ENCODE measurements around the gene TACC3. TPM values are rescaled to one million over a fixed set of nuclear protein-coding genes. Genes with fewer than 3 reads are reported as not detected.

The TACC3 gene
- total and polyA plus RNA-seq, 2 of the 8 experiments (the other 6 are each of a cell fraction or from before 2014, with no cell fraction given): 73.8 to 148 TPM

- no peak for FAIRE-seq
- CTCF ChIA-PET (ENCODE audit: partially characterized antibody): interaction anchor here (52.9 to 71.2 kb wide), 2 partner anchors 8 to 15 kb away, joined by 2507 read pairs; partner anchors contain the start of gene FGFR3
- H3K9ac ChIP-seq (replicated peaks in 1 of 4; ENCODE audit: extremely low read depth in 1 of 4, low read depth in 3 of 4, low read length in 3 of 4): no peak overlapping the region
- TF ChIP-seq CTBP2 (IDR thresholded peaks at IDR 0.05; ENCODE audit: borderline replicate concordance, insufficient read depth, insufficient read length, low read length): no peak
- no peak for TF ChIP-seq SIRT6 (IDR thresholded peaks at IDR 0.05; ENCODE audit: low read length)
- no peak for TF ChIP-seq CREB1 (IDR thresholded peaks at IDR 0.05)
- no peak for TF ChIP-seq RFX5 (IDR thresholded peaks at IDR 0.05; ENCODE audit: borderline replicate concordance, low read depth, low read length)
- no peak for TF ChIP-seq ASH2L (IDR thresholded peaks at IDR 0.05; ENCODE audit: low read length)
- TF ChIP-seq RAD21 (IDR thresholded peaks at IDR 0.05 in 1 of 2, conservative IDR thresholded peaks at IDR 0.05 in 1 of 2; ENCODE audit: low read depth in 2 of 2, low read length in 2 of 2): no peak
- no peak for TF ChIP-seq CTCF (IDR thresholded peaks at IDR 0.05; ENCODE audit: control extremely low read depth in 1 of 3, insufficient read depth in 1 of 3, low read depth in 1 of 3, low read length in 3 of 3)
- TF ChIP-seq FOSL1 (IDR thresholded peaks at IDR 0.05; ENCODE audit: insufficient read depth, low read depth, low read length): no peak
- TF ChIP-seq KDM5A (IDR thresholded peaks at IDR 0.05; ENCODE audit: low read length): no peak
- no peak for TF ChIP-seq NANOG (IDR thresholded peaks at IDR 0.05; ENCODE audit: insufficient read depth, low read depth, low read length, poor library complexity, severe bottlenecking)
These were observed 59.1 kb downstream of the TACC3 start for GRCh38 chr4:1780435-1780834.

More at GRCh38 chr4:1780435-1780834, 59.1 kb downstream of the TACC3 start:
- H3K27me3 ChIP-seq (replicated peaks in 1 of 4; ENCODE audit: control insufficient read depth in 3 of 4, extremely low read depth in 1 of 4, insufficient read depth in 3 of 4, low read length in 3 of 4): peaks cover 0 to 2% (median 0%) of the 10 kb centered on the region in 4 experiments; a peak in 1 of 7 replicates
- H3K4me3 ChIP-seq (ENCODE audit: extremely low read depth in 1 of 4, insufficient read depth in 2 of 4, low read depth in 3 of 4, low read length in 4 of 4): no peak overlapping the region
- no peaks in the 10 kb centered on the region for H4K20me1 ChIP-seq (replicated peaks in 1 of 2; ENCODE audit: control insufficient read depth in 1 of 2, insufficient read depth in 2 of 2, low read length in 2 of 2)
- H2BK120ac ChIP-seq (replicated peaks; ENCODE audit: low read depth, low read length): no peak overlapping the region
- peak overlapping the region; percentile 71; the same call in 1 of the 2 replicates for H2BK5ac ChIP-seq (ENCODE audit: low read depth, low read length)
- H2BK20ac ChIP-seq (ENCODE audit: low read length): no peak overlapping the region; the same call in 1 of the 2 replicates
- peak overlapping the region; percentile 79 for H3K4ac ChIP-seq (replicated peaks; ENCODE audit: insufficient read length, low read depth, low read length)
- H4K8ac ChIP-seq (ENCODE audit: extremely low read depth, insufficient read depth, low read length): no peak overlapping the region
- peak overlapping the region; percentile 92; the same call in 1 of the 2 replicates for H2BK15ac ChIP-seq (ENCODE audit: low read length)
- H2AK5ac ChIP-seq (ENCODE audit: low read depth, low read length): peak overlapping the region; percentile 90; the same call in 1 of the 2 replicates
- H3K36me3 ChIP-seq (ENCODE audit: control insufficient read depth in 2 of 4, insufficient read depth in 4 of 4, low read length in 3 of 4): no peaks in the 10 kb centered on the region
- H3K79me1 ChIP-seq (ENCODE audit: low read depth, low read length): no peaks in the 10 kb centered on the region; the same call in 1 of the 2 replicates
- POLR2A ChIA-PET (ENCODE audit: partially characterized antibody): interaction anchor here (17.2 kb wide), 1 partner anchor 11 kb away, joined by 170 read pairs; the partner anchor contains the start of gene FGFR3
- peak overlapping the region; percentile 93; the same call in 1 of the 2 replicates for H2BK12ac ChIP-seq (ENCODE audit: low read depth, low read length)
- no peak overlapping the region for H4K5ac ChIP-seq (ENCODE audit: insufficient read length, low read depth, low read length)
- H3K23me2 ChIP-seq (ENCODE audit: low read depth, low read length): no peaks in the 10 kb centered on the region
- no peaks in the 10 kb centered on the region for H3K9me3 ChIP-seq (ENCODE audit: insufficient read depth in 2 of 2, low read depth in 1 of 2, low read length in 1 of 2)
- no peak for DNase-seq (ENCODE audit: low read depth in 1 of 2, low spot score in 2 of 2)
- 91% methylated on average over 14 of the region's 14 CpGs; no CpG with 5 or more reads in 1 of the 2 experiments for WGBS, 2 experiments (ENCODE audit: extremely low coverage in 1 of 2, insufficient coverage in 1 of 2, insufficient read length in 1 of 2, insufficient replicate concordance in 2 of 2, low coverage in 1 of 2, low lambda C conversion rate in 2 of 2, missing lambda C conversion rate in 1 of 2)
- no peak overlapping the region for H3K56ac ChIP-seq (replicated peaks; ENCODE audit: insufficient read length, low read depth, low read length)
- peaks cover 0 to 27% (median 22%) of the 10 kb centered on the region in 4 experiments; a peak in 6 of 7 replicates for H3K4me1 ChIP-seq (replicated peaks in 1 of 4; ENCODE audit: control insufficient read depth in 3 of 4, insufficient read depth in 4 of 4, low read length in 3 of 4)
- no peak overlapping the region for H4K91ac ChIP-seq (replicated peaks; ENCODE audit: insufficient read length, low read length)
- H3K14ac ChIP-seq (ENCODE audit: insufficient read length): no peak overlapping the region
- H2AFZ ChIP-seq (ENCODE audit: low read length): no peak overlapping the region
- H3K4me2 ChIP-seq (ENCODE audit: insufficient read depth in 1 of 2, low read depth in 2 of 2, low read length in 2 of 2): no peak overlapping the region
- H3K79me2 ChIP-seq (ENCODE audit: control insufficient read depth in 1 of 2, insufficient read depth in 2 of 2, low read length in 2 of 2): no peaks in the 10 kb centered on the region
- H3K18ac ChIP-seq (ENCODE audit: extremely low read depth, low read length): peak overlapping the region; percentile 78
- no peak overlapping the region for H3K23ac ChIP-seq (ENCODE audit: insufficient read length)
- H3K27ac ChIP-seq (ENCODE audit: low read depth, low read length): no peak overlapping the region
